Mucosa of descending colon (tissue), 3 donors: Measurements from ENCODE around the gene WDR54. TPM values are rescaled to one million over a fixed set of nuclear protein-coding genes. Genes with fewer than 3 reads are reported as not detected.
"Not testable (repeated sequence)": the region's sequence is repeated elsewhere in the genome, so short reads cannot be mapped to it uniquely, and the experiment has no call there.

Experiments
- ATAC-seq: fragments of 200-7000 bp; cut with Tn5 transposase; one replicate; pipeline ENCODE4 v1.9.1; 2020; ENCODE audit warnings: mild to moderate bottlenecking, moderate library complexity
- DNase-seq, 3 donors: peaks; one replicate each; pipeline ENCODE4 v3.0.0-alpha.2; 2020
- H3K36me3 ChIP-seq: fragments of 200-600 bp; one replicate; pipeline ENCODE4 v1.8.0; 2021; ENCODE audit warnings: low read depth, mild to moderate bottlenecking
- H3K4me1 ChIP-seq: fragments of 200-600 bp; one replicate; pipeline ENCODE4 v1.8.0; 2021; ENCODE audit warnings: low read depth, mild to moderate bottlenecking
- H3K4me3 ChIP-seq: fragments of 200-600 bp; one replicate; pipeline ENCODE4 v1.8.0; 2021; ENCODE audit warnings: mild to moderate bottlenecking
- H3K9me3 ChIP-seq: fragments of 200-600 bp; one replicate; pipeline ENCODE4 v1.8.0; 2021; ENCODE audit warnings: mild to moderate bottlenecking
- CTCF ChIP-seq: fragments of 200-600 bp; IDR thresholded peaks from one replicate; pipeline ENCODE4 v1.8.0; 2022; ENCODE audit warnings: antibody characterized with exemption, mild to moderate bottlenecking
- intact Hi-C, 2 donors: fragments of 100-400 bp; cut with DNase I in 1 of 2; cut with micrococcal nuclease in 1 of 2; formaldehyde crosslinking; loops; one replicate each; pipeline versions ENCODE4 v1.11.0 to v1.11.1; 2022; cut with DNase I, micrococcal nuclease
- total RNA-seq, 3 donors: library from RNA; stranded (reverse); fragmentation: NEBNext Ultra II Directional in 2 of 3; extraction: Animal tissue kit (Norgen Biotek cat#: 25700) in 2 of 3; gene quantifications; one replicate each; pipeline versions ENCODE4 v1.2.1 to v1.2.4, GENCODE V29; 2021 to 2023
- donor health status: DM: no; HTN: no; CAD: no; lungs with moderate emphysema.
- donor health status: DM: no; HTN: no; CAD: no.
- donor health status: DM: no; HTN: yes; CAD: no.

WDR54 gene
- total RNA-seq, 3 donors from 2014 or later, result 4.0 to 4.8 (median 4.5) TPM

GRCh38 chr2:74458938-74459363 lies 37.4 kb downstream of the WDR54 start:
- H3K36me3 ChIP-seq, result no peaks in the 10 kb centered on the region
- intact Hi-C loops, result no loop called here
- no peaks in the 10 kb centered on the region for H3K9me3 ChIP-seq
- no peak for TF ChIP-seq CTCF
- peaks cover 35% of the 10 kb centered on the region for H3K4me1 ChIP-seq
- ATAC-seq (no peak), DNase-seq (no peak)
- no peak overlapping the region for H3K4me3 ChIP-seq

- H3K4me3 ChIP-seq, H3K9me3 ChIP-seq, intact Hi-C loops, DNase-seq, H3K36me3 ChIP-seq, ATAC-seq: not testable (repeated sequence)
- H3K4me1 ChIP-seq, result peaks cover 39% of the 10 kb centered on the region
Observed at GRCh38 chr2:74459503-74460118, 38.1 kb downstream of the WDR54 start.

GRCh38 chr2:74460187-74460586 lies 38.7 kb downstream of the WDR54 start:
- DNase-seq, ATAC-seq, intact Hi-C loops, H3K9me3 ChIP-seq, H3K4me3 ChIP-seq, H3K36me3 ChIP-seq: not testable (repeated sequence)
- peaks cover 35% of the 10 kb centered on the region for H3K4me1 ChIP-seq

DNA sequence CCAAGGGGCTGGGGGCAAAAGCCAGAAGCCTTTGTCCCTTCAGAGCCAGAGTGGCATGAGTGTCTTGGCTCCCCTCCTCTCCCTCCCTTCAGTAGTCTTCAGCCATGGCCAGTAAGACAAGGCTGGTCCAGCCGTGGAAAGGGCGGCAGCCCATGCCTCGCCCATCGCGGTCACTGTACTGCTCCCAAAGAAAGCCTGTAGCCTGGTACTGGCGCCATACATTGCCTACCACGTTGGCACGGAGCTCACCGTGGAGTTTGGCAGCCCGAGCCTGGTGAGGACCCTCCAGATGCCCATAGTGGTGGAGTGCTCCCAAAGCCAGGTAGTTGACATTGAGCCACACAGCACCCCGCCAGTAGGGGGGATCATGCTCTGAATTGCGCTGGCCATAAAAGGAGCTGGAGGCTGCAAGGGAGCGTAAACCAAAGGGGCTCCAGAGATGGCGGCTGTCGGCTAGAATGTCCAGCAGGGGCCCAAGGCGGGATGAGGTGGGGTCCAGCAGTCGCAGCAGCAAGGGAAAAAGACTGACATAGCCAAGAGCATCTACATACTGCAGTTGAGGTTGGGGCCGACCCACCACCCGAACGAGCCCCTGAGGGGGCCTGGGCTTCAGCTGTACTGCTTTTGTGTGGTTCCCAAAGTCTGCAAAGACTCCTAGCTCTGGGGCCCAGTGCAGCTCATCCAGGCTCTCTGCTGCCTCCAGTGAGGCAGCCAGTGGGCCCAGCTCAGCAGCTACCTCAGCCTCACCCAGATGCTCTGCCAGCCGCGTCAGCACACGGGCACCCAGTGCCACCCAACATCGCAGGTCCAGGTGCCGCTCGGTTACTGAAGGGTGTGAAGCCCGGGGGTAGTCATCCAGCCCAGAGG lies 39.9 kb downstream of the WDR54 start:
- Histone ChIP-seq H3K4me1 (peaks cover 29% of the 10 kb centered on the region), H3K9me3 (no peaks in the 10 kb centered on the region), H3K36me3 (no peaks in the 10 kb centered on the region), H3K4me3 (no peak overlapping the region)
- DNase-seq, result no peak
- TF ChIP-seq CTCF, result no peak
- intact Hi-C loops, result no loop called here
- no peak for ATAC-seq

DNA sequence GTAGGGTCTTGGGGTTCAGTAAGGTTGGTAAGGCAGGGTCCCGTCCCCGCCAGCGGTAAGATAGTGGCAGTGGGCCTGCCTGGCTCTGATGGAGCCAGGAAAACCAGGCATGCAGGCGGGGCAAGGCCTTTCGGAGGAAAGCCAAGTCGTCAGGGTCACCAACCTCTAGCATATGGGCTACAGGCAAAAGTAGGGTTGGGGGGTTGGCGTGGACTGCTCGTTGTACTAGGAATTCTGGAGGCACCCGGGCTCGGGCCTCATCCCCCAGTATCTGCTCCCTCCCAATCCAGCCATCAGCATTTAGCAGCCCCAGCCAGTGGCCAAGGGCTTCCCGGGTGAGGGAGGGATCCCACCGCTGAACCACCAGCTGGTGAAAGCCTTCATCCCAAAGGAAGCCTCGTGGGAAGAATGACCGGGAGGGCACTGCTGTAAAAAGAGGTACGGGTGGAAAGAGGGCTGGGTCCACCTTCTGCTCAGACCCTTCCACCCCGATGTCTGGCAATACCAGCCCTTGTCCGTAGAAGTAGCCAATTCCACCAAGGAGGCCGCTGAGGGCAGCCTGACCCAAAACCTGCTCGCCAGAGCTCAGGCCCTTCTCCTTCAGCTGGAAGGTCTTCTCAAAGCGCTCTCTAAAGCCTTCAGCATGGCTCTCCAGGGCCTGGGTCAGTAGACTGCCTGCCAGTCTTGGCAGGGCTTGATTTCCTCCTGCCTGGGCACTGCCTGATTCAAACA lies 40.7 kb downstream of the WDR54 start:
- intact Hi-C loops, result no loop called here
- H3K4me1 ChIP-seq, result peaks cover 22% of the 10 kb centered on the region
- no peak for TF ChIP-seq CTCF
- no peak overlapping the region for H3K4me3 ChIP-seq
- no peaks in the 10 kb centered on the region for H3K9me3 ChIP-seq
- ATAC-seq, result no peak
- no peak for DNase-seq
- no peaks in the 10 kb centered on the region for H3K36me3 ChIP-seq

GRCh38 chr2:74462786-74463105 lies 41.2 kb downstream of the WDR54 start:
- TF ChIP-seq CTCF, result no peak
- Histone ChIP-seq H3K9me3 (no peaks in the 10 kb centered on the region), H3K4me3 (no peak overlapping the region), H3K36me3 (no peaks in the 10 kb centered on the region), H3K4me1 (peaks cover 22% of the 10 kb centered on the region)
- ATAC-seq (no peak), DNase-seq (no peak)
- intact Hi-C loops, result no loop called here
